ENCODE measurements around the gene RASD1. TPM values are rescaled to one million over a fixed set of nuclear protein-coding genes. Genes with fewer than 3 reads are reported as not detected.

The RASD1 gene
- total RNA-seq, 4 donors from 2014 or later, result 76.9 to 413 (median 322) TPM

DNA sequence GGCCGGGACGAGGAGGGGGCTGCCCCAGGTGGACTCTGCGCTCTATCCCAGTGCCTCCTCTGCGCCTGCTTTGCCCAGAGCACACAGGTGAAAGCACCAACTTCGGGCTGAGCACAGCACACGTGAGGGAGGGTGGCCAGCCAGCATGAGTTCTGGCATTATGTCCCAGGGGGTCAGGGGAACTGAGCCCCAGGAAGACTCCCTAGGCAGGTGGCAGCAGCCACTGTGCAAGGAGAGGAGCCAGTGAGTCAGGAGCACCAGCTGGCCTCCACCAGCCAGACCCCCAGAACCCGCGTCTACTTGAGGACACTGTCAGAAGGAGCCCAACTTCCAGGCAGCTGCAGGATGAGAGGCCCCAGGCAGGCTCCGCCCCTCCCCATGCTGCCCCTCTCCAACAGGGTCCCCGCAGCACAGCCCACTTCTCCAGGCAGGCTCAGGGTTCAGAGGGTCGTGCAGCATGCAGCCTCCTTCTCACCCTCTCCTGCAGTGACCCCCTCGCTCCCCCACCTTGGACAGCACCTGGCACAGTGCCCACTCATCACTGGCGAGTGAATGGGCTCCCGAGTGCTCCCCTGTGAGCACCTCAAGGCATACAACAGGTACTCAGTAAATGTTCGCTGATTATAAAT, 44.2 kb upstream of the RASD1 start:
- ATAC-seq (ENCODE audit: low FRiP score), result no peak
- TF ChIP-seq CTCF (IDR thresholded peaks at IDR 0.05), result no peak
- no peak for DNase-seq (ENCODE audit: low spot score)

GRCh38 chr17:17539591-17539990, 43.4 kb upstream of the RASD1 start:
- TF ChIP-seq CTCF (IDR thresholded peaks at IDR 0.05), result no peak
- DNase-seq (ENCODE audit: low spot score), result no peak
- ATAC-seq (ENCODE audit: low FRiP score), result no peak

- TF ChIP-seq CTCF (IDR thresholded peaks at IDR 0.05), result no peak
- DNase-seq (ENCODE audit: low spot score), result no peak
- no peak for ATAC-seq (ENCODE audit: low FRiP score)
Measured at GRCh38 chr17:17538417-17539391, 42.5 kb upstream of the RASD1 start.

GRCh38 chr17:17537311-17538099, 41.3 kb upstream of the RASD1 start:
- TF ChIP-seq CTCF (IDR thresholded peaks at IDR 0.05), result no peak
- DNase-seq (ENCODE audit: low spot score) (no peak), ATAC-seq (ENCODE audit: low FRiP score) (no peak)

DNA sequence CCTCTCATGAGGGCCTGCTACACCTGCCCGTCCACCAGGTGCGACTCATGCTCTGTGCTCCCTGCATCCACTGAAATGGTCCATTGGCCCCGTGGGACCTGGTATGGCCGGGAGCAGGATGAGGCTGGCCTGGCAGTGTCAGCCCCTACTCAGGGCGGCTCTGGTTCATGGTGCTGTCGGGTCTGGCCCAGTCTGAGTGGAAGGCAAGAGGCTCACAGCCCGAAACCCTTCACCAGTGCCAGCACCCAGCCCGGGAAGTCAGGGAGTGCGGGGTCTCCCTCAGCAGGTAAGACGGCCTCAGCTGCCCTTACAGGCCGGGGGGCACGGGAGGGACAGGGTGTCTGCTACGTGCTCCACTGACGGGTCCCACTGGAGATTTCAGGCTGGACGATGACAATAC, 40.5 kb upstream of the RASD1 start:
- ATAC-seq (ENCODE audit: low FRiP score) (no peak), DNase-seq (ENCODE audit: low spot score) (no peak)
- no peak for TF ChIP-seq CTCF (IDR thresholded peaks at IDR 0.05)

DNA sequence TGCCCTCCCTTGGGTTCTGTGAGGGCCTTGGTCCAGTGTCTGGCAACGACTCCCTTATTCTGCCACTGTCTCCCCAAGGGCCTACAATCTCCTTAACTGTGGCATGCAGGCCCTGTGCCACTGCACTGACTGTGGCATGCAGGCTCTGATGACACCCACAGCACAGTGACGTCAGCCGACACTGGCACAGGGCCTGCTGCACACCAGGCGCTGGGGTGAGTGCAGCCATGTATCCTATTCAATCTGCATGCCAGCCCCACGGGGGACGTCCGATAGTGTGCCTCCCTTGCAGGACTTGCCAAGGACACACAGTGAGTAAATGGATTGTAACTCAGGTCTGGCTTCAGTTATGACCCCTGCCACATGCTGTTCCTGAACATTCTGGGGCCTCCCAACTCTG, 39.8 kb upstream of the RASD1 start:
- no peak for DNase-seq (ENCODE audit: low spot score)

More for the DNA sequence above, 39.8 kb upstream of the RASD1 start:
- ATAC-seq (ENCODE audit: low FRiP score), result no peak
- TF ChIP-seq CTCF (IDR thresholded peaks at IDR 0.05), result no peak

Data from omental fat pad (tissue), 4 donors.